GM12891 (cell line): ENCODE data around the gene TDP1.

Source experiments
- POLR2A ChIP-seq: IDR thresholded peaks from 2 replicates; pipeline ENCODE4 v1.6.1; 2011; ENCODE audit warnings: low read depth, low read length, control low read depth
- POLR2AphosphoS5 ChIP-seq: IDR thresholded peaks from 2 replicates; pipeline ENCODE4 v1.6.1; 2011; ENCODE audit warnings: low read depth, low read length, control low read depth
- TAF1 ChIP-seq: IDR thresholded peaks from 2 replicates; pipeline ENCODE4 v1.6.1; 2011; ENCODE audit warnings: low read depth, low read length, control low read depth

GRCh38 chr14:90042496-90043252, 86.9 kb downstream of the TDP1 start:
- TF ChIP-seq POLR2A (no peak), POLR2AphosphoS5 (no peak), TAF1 (no peak)
